DOHH2 (cell line): Measurements from ENCODE around the gene PAX7.

Experiments used
- CTCF ChIP-seq: fragments of 200-600 bp; sonication (generic); IDR thresholded peaks from one replicate; pipeline ENCODE4 v1.5.1; 2014; ENCODE audit warnings: antibody characterized with exemption, mild to moderate bottlenecking, low read depth, low read length; ENCODE audit not compliant: poor library complexity, severe bottlenecking
- EZH2phosphoT487 ChIP-seq: fragments of 200-600 bp; sonication (generic); IDR thresholded peaks from 2 replicates; pipeline ENCODE4 v1.6.1; 2017; ENCODE audit warnings: borderline replicate concordance, mild to moderate bottlenecking, antibody characterized with exemption, low read length, moderate library complexity, mixed read lengths

- no peak for TF ChIP-seq CTCF
- no peak for TF ChIP-seq EZH2phosphoT487
These were observed 81.6 kb downstream of the PAX7 start for GRCh38 chr1:18712252-18712600.
